Hematopoietic multipotent progenitor cell (in vitro differentiated cells): ENCODE data around the gene POLN. TPM values are rescaled to one million over a fixed set of nuclear protein-coding genes. Genes with fewer than 3 reads are reported as not detected.
A peak's percentile ranks its signal among the peaks of the same experiment; 100 is the strongest.

Experiments used
- DNase-seq, 3 donors: peaks; one replicate each; pipeline ENCODE4 v3.0.0-alpha.2; 2011 to 2015; ENCODE audit warnings: low read depth in 2 of 3, low spot score in 2 of 3
- total RNA-seq: library from RNA; depleted of rRNA; stranded (reverse); fragments of >200 nt; gene quantifications from one replicate; pipeline ENCODE4 v1.2.3, GENCODE V29; 2012

POLN gene
- total RNA-seq, 1 donor, result 0.81 TPM

DNA sequence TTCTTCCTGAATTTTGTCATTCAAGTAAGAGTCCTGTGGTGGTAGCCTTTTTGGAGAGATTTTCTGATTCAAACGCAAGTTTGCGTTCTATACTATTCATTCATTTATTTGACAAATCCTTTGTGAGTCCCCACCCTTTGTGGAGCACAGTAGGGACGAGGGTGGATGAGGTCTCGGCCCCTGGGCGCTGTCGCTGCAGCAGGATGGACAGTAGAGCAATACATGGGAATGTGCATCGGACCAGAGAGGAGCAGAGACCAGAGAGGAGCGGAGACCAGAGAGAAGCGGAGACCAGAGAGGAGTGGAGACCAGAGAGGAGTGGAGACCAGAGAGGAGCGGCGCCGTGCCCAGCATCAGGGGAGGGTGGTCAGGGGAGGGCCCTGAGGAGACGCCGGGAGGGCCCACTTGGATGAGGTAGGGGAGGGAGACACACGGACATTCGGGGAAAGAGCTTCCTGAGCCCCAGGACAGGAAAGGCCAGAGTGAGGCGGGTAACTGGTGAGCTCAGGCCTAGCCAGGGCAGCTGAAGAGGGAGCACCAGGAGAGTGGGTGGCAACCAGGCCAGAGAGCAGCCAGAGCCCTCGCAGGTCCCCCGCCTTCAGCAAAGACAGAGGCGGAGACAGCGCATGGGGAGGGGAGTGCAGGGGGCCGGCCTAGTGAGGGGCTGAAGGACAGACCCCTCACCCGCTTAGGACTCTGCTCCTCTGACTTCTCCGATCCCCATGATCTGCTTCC lies 115.4 kb downstream of the POLN start:
- DNase-seq, result no peak

DNA sequence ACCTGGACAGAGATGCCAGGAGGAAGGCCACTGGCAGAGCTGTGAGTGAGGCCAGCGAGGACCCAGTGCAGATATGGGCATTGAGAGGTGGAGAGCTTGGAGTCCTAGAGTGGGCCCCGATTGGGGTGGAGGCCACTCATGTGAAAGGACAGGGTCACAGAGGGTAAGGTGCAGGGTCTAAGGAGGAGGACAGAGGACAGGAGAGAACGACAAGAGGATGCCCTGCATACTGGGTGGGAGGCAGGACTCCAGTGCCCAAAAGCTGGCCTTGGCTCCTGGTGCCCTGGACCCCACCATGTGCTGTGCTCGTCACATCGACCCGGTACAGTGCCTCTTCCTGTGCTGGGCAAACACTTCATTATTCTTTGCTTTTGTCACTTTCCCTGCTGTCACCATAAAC lies 116.1 kb downstream of the POLN start:
- DNase-seq, result no peak

DNA sequence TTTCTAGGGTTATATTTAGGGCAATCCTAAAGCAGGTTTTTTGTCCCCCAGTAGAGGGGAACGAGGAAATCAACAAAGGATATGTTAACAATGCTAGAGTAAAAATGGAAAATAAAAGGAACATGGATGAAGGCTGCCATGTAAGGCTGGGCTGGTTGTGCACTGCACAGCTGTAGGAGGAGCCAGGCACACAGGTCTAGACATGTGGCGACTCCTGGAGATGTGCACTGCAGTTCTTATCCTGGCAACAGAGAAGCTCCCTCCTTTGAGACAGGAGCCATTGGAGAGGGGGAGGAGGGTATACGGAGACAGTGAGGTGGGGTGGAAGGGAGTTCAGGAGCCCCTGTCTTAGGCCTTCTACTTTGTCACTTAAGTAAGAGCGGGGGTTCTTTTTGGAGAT lies 116.9 kb downstream of the POLN start:
- DNase-seq, result no peak

DNA sequence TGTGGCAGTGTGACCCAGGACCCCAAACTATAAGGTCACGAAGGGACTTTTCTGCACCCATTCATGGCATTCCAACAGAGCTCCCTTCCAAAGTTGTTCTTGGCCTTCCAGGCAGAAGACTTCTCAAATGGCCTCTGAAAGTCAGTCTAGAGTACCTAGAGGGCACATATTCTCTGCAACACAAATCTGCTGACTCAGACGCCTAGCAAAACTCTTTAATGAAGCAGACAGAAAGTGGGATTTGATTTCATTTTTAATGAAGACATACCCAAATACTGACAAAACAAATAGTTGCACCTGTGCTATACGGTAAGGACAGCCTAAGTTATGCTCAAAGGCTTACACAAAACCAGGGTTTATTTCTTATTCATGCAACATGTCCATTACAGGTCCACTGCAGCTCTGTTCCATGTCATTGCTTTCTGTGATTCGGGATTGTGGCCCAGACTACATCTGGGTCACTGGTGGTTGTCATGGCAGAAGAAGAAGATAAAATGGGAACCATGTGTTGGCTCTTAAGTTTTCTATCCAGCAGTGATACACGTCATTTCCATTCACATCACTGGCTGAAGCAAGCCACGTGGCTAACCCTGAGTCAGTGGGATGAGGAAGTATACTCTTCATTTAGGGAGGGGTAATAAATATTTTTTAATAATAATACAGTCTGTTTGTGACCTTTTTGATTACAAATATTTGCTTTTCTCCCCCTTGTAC lies 125.1 kb downstream of the POLN start:
- no peak for DNase-seq

DNA sequence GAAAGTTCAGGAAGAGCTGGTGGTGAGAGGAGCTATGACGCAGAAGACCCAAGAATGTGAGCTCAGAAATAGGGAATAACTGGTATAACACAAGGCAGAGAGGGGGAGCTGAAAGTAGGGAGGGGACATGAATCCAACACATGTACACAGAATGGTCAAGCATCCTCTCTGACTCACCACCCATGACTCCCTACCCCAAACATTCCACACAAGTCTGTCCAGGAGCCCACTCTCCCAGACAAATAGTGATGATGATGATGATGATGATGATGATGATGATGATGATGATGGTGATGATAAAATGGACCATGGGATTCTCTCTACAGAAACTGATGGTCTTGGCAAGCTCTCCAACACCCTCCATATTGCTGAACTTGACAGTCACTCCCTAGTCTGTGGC lies 136.4 kb downstream of the POLN start:
- no peak for DNase-seq

DNA sequence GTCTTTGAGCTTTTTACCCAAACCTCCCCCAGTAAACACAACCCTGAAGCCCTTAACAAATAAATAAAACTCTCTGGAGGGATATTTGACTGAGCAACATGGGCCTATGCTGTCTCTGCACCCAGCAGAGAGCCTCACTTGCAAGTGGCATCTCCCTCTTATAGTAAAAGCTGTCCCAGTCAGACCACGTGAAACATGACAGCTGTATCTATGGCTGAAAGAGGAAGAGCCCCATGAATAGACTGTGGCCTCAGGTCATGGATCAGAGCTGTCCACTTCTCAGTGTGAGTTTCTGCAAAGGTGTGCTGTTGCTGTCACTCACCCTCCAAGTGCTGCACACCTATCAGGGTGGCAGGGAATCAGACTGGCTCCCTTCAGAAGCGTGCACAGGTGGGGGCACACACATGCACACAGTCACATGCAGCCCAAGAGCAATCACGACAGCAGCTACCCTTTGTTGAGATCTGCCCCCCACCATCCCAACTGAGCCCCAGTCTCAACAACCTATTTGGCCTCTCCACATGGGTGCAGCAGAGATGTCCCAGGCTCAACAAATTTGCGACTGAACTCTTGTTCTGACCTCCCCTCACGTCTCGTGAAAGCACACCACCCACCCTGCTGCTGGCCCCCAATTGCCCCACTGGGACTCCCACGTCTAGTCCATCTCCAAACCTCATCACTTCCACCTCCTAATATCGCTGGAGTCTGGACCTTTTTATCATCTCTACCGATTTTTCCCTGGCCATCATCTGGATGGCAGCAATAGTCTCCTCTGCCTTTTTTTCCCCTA lies 137.2 kb downstream of the POLN start:
- DNase-seq, result no peak

DNA sequence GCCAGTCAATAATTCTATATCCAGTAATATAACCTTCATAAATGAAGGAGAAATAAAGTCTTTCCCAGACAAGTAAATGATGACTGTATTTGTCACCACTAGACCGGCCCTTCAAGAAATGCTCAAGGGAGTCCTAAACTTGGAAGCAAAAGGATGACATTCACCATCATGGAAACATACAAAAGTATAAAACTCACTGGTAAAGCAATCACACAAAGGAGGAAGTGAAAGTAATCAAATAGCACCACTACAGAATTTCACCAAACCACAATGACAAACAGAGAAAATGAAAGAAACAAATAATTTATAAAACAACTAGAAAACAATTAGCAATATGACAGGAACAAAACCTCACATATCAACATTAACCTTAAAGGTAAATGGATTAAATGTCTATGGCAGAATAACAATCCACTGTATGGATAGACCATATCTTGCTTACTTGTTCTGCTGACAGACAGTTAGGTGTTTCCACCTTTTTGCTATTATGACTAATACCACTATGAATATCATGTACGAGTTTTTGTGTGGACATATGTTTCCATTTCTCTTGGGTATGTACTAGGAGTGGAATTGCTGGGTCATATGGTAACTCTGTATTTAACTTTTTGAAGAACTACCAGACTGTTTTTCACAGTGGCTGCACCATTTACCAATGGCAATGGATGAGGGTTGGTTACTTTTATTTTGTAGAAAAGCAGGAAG lies 137.9 kb downstream of the POLN start:
- DNase-seq, result peak in 1 of 3 donors; percentile 7

DNA sequence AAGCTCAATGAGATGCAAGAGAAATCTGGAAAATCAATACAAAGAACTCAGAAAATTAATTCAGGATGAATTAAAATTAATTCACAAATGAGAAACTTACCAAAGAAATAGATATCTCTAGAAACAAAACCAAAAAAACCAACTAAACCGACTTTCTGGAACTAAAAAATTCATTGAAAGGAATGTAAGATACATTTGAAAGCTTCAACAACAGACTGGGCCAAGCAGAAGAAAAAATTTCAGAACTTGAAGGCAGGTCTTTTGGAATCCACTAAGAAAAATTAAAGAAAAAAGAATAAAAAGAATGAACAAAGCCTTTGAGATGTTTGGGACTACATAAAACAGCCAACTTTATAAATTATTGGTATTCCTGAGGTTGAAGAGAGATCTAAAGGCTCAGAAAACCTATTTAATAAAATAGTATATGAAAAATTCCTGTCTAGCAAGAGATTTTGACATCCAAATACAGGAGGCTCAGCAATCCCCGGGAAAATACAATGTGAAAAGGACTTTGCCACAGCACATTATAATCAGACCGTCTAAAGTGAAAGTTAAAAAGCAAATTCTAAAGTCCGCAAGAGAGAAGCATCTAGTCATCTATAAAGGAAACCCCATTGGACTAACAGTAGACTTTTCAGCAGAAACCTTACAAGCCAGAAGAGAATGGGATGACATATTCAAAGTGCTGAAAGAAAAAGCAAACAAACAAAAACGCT lies 138.6 kb downstream of the POLN start:
- DNase-seq, result no peak

DNA sequence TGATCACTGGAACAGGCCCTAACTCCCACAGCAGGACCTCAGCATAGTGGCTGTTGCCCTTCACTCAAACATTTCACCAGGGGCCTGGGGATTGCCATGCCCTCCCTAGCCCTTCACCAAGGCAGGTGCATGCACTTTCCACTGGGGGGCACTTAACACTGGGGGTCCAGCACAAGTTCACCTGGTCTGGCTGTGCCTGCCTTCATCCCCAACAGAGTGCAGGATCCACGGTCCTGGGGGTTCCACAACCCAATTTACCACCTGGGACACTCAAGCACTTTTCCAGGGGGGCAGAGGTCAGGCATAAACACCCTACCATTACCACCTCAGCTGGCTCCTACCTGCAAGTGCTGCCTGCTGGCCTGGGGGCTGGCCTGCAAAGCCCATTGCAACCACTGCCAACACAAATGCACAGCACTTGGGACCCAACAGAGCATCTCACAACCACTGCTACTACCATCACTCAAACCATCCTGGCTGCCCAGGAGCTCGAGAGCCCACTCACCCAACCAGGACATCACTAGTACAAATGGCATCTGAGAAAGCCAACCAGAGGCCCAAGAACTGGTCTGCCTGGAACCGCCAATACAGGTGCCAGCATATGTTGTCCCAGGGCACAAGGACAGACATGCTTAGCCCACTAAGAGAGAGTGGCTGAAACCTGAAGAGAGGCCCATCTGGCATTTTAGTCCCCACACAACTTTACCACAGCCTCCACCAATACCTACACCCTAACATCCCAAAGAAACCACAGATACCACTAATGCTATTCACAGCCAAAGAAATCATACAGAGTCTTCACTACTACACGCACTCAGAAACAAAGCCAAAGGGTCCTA lies 139.7 kb downstream of the POLN start:
- no peak for DNase-seq

DNA sequence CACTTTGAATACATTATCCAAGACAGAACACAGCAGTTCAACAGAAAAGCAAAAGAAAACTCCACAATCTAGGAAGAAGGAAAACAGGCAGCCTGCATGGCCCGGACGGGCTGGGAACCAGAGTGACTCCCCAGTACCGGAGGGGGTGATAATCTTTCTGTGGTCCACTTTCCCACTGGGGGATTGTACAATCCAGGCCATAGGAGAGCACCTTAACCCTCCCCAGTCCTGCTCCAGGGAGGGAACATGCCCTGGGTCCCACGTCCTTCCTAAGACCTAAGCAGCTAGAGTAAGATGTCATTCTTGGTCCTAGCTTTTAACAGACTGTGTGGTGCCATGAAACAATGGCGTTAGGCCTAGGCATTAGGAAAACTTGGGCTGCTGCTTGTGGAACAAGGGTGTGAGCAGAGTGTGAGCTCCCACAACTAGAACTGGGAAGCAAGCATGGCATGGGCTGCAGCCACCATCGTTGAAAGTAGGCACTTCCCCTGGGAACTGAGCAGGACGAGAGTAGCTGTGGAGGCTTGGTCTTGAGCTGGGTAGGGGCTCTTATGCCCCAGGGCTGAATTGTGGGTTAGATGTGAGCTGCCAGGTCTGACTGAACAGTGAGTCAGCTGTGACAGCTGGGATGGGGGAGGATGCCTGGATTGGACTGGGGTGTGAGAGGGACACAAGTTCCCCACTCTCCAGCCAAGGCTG lies 140.4 kb downstream of the POLN start:
- DNase-seq, result no peak

DNA sequence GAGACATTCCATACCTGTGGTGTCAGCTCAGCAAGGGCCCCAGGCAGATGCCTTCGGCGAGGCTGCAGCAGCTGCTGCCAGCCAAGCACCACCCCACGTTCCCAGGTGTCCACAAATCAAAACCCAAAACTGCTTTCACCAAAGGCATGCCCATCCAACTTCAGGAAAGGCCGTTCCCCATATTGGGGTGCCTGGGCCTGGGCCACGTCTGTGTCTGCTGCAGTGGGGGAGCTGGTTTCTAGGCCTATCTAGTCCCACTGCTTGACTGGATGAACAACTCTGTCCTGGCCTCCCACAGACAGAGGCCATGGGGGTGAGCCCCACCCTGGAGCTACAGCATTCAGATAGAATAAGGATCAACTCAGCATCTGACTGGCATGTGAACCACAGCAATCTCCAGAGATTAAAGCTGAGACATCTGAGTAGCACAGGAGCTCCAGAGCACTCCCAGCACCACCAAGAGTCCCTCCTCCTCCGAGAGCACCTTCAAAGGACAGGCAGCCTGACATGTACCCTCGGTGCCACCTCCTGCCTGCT lies 145.8 kb downstream of the POLN start:
- DNase-seq, result no peak

DNA sequence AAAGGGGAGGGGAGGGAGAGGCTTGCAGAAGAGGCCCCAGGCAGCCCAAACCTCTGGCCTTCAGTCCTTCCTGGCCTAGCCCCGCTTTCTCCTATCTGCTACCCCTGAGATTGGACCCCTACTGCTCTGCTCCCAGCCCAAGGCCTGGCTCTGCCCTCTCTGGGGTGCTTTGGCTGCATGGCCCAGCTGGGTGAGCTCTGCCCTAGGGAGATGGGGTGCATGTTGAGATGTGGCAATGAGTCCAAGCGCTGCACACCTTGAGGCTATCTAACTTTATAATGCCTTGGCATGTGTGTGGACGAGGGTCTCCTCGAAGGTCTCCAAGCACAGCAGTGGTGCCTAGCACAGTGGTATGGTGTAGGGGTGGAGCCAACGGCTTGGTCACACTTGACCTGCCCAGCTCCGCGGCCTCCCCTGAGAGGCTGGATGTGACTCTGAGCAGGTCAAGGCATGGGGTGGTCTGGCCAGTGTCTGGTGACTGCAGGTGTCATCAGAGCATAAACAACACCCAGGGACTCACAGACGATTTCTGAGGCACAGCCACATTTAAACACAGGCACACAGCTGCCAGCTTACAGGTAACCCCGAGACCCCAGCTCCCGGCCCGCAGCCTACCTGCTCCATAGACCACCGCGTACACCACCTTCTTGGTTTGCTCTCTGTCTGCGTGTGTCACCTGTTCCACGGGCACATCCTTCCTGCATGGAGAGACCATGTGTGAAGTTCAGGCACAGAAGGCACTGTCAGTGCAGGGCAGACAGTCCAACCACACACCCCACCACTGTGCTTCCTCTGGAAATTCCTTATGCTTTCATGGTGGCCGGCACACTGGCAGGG lies 146.5 kb downstream of the POLN start:
- no peak for DNase-seq

DNA sequence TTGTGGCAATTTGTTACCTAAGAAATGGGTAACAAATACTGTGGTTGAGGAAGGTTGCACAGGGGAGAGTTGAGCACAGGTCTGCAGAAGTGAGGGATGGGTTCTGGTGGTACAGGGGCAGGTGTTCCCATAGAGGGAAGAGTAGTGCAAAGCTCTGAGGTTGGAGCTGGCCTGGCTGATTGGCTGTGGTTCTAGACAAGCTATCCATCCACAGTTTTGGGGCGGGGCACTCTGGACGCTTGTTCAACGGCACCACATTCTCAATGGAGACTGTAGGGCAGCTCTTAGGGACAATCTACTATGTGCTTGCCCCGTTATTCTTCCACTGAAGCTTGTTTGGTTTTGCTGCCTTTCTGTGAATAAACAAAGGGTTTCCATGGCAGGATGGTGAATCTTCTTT lies 147.4 kb downstream of the POLN start:
- DNase-seq, result no peak

DNA sequence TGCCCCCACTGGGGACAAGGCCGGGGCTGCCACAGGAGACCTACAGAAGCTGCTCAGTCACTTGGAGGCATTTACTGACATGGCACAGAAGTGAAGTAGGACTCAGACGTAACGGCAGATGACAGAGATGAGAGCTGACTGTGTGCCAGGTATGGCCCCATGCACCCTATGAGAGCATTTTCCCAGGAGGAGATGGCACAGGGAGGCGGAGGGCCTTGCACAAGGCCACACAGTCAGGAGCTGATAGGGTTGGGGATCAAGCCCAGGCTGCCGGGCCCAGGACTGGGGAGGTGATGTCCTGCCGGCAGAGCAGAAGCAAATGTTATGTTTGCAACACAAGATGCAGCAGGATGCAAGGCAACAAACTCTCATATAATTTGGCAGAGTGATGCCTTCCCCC lies 148.7 kb downstream of the POLN start:
- no peak for DNase-seq

DNA sequence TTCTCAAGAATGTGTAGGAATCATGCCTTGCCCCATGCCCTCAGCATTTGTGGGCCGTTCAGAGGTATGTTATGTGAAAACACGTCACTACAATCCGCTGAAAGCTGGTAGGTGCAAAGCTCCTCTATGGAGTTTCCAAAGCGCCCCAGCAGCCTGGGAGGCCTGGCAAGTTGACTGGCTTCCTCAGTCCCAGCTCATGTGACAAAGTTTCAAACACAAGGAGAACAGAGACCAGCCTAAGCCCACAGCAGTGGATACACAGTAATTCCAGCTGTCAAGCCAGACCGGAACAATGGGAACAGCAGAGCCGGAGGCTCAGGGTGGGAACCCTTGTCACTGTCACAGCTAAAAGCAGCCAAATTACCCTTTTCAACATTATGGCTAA lies 149.3 kb downstream of the POLN start:
- no peak for DNase-seq

DNA sequence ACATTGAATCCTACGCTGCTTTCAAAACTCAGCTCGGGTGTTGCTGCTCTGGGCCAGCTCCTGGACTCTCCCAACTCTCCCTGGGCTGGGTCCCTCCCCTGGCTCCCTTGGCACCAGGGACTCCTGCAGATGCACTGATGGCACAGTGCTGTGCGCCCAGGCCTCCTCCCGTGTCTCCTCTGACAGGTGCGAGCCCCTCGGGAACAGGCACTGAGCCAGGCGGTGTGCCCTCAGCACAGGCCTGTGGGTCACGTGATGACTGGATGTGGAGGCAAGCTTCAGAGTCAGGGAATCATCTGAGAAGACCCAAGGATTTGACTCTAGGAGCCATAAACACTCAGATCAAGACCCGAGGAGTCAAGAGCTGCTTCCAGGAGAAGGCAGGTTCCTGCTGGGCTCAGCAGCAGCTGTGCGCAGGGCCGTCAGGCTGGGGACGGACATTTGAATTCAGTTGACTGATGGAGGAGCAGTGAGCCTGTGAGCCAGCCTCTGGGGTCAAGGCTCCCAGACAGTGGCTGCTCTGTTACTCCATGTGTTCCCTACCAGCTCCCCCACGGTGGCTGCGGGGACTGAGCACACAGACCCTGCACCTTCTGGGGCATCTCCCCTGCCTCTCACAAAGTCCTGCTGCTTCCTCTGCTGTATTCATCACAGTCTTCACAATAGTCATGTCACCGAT lies 149.8 kb downstream of the POLN start:
- no peak for DNase-seq

DNA sequence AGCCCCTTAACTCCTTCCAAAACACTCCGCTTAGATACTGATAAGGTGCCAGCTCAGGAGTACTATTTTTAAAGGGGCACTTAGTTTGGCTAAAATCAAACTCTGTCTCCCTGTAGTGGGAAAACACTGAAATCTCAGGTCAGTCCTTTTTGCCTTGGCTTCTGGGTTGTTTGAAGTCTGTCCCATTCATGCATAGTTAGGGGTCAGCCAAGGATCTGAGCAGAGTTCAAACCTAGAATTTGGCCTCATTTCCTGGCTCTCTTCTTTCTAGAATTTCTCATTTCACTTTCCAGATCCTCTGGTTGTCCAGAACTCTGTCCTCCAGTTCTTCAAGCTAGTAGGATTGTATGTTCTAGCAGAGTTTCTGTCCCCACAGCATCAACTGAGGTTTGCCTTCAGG lies 151.3 kb downstream of the POLN start:
- DNase-seq, result no peak
